GM19468 (cell line): Measurements from ENCODE around the gene MOB2.

Experiments
- ATAC-seq: cut with Tn5 transposase; IDR thresholded peaks from one replicate; pipeline ENCODE4 v1.9.1; 2021; ENCODE audit warnings: mild to moderate bottlenecking, moderate library complexity, moderate number of reproducible peaks; ENCODE audit not compliant: unreplicated experiment; ENCODE audit errors: extremely low read depth

Gene MOB2

GRCh38 chr11:1486054-1486825, at the start of gene MOB2:
Gene MOB2 (minus strand): TSS chr11:1486779. CDS start chr11:1486556, 223 bp downstream.
- ATAC-seq = no peak

- no peak for ATAC-seq
Observed at GRCh38 chr11:1534682-1535081, 48.1 kb upstream of the MOB2 start.

DNA sequence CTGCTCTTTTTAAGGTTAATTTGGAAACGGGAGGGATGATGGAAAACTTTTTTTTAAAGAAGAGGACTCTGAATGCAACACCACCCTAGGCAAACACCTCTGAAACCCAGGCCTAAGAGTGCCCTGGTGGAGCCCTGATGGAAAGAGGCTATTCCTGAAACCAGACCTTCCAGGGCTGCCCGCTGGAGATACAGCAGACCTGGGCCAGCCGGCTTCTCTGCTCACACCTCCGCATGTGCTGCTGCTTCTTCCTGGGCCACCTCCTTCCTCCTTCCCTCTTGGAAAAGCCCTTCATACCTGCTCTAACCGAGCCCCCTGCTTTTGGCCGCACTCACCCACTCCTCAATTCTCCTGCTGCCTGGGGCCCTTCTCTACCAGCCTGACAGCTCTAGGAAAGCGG, 47.6 kb upstream of the MOB2 start:
- no peak for ATAC-seq

DNA sequence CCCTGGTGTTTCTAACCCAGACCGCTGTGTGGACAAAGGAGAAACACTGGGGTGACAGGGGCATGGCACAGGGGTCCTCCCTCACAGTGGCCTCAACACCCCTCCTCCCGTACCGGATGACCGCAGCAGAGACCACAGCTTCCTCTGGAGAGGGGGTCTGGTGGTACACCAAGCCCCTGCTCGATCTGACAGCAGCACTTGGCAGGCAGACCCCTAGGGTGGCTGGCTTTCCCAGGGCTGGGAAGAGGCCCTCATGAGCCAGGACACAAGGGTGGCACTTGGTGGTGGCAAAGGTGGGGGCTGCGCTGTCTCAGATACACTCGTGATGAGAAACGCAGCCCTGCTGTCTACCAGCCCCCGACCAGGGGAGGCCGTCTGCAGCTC, 46.8 kb upstream of the MOB2 start:
- ATAC-seq = no peak

- no peak for ATAC-seq
Observed at GRCh38 chr11:1532606-1533341, 46.2 kb upstream of the MOB2 start.

GRCh38 chr11:1532014-1532586, 45.5 kb upstream of the MOB2 start:
- ATAC-seq = no peak

- ATAC-seq = no peak
Observed at GRCh38 chr11:1531449-1532013, 45.0 kb upstream of the MOB2 start.

- ATAC-seq = no peak
Observed at GRCh38 chr11:1530686-1531448, 44.3 kb upstream of the MOB2 start.

DNA sequence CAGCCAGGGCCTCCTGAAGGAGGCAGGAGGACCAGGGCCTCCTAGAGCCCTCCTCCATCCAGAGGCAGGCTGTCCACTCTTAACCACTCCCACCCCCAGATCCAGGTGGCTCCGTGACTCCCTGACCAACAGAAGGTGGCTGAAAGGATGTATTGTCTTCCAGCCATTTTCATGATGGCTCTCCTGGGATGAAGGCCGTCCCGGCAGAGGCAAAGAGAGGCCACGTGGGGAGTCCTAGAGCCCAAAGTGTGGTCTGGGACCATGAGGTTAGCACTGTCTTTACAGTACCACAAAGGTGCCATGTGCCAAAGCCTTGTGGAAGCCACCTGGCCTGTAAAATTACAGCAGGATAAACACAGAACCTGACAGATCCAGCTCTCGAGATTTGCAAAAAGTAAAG, 43.2 kb upstream of the MOB2 start:
- ATAC-seq = no peak

- no peak for ATAC-seq
Observed at GRCh38 chr11:1529286-1529685, 42.7 kb upstream of the MOB2 start.

DNA sequence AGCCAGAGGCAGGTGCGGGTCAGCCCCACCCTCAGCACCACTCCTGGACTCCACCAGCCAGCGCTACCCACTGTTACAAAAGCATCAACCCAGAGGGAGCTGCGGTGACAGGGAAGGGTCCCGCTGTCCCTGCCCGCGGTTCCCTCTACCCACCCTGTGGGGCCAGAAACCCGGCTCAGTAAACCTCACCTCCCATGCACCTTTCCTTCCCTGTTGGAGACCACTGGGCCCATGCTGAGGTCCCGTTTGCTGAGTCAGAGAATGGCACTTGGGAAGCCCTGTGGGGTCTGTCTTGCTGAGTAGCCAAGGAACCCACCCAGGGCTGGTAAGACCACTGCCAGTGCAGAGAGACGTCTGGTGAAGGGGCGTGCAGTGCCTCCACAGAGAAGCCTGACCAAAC, 42.1 kb upstream of the MOB2 start:
- no peak for ATAC-seq

DNA sequence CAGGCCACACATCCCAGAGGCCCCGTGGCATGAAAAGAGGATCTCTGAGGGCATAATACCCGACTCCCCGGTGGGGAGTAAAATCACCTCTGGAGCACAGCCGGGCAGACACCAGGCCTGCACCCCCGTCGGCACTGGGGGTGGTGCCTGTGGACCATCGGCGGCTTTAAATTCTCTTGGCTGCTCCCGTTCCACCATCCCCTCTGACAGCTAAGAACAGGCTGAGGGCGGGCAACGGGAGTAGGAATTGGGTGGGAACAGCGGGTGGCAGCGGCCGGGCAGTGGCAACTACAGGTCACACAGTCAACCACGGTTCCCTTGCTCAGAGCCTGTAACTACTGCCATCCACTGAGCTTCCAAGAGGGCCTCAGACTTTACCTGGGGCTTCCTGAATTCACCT, 40.2 kb upstream of the MOB2 start:
- no peak for ATAC-seq

GRCh38 chr11:1523779-1524178, 37.2 kb upstream of the MOB2 start:
- ATAC-seq = no peak

DNA sequence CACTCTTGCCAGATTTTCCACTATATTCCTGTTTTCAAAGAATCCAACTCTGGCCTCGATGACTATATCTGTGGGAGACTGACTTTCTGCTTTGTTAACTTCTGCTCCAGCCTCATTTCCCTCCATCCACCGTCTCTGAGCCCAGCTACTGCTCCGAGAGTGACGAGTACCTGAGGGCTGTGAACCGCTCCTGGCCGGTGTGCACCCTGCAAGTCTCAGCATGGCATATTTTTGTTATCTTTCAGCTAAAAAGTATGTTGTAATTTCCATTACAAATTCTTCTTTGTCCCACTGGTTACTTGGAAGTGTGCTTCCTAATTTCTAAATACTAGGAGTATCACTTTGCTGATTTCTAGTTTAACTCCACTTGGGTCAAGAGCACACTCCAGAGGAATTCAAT, 36.5 kb upstream of the MOB2 start:
- no peak for ATAC-seq

- no peak for ATAC-seq
Observed at GRCh38 chr11:1522081-1522424, 35.5 kb upstream of the MOB2 start.

DNA sequence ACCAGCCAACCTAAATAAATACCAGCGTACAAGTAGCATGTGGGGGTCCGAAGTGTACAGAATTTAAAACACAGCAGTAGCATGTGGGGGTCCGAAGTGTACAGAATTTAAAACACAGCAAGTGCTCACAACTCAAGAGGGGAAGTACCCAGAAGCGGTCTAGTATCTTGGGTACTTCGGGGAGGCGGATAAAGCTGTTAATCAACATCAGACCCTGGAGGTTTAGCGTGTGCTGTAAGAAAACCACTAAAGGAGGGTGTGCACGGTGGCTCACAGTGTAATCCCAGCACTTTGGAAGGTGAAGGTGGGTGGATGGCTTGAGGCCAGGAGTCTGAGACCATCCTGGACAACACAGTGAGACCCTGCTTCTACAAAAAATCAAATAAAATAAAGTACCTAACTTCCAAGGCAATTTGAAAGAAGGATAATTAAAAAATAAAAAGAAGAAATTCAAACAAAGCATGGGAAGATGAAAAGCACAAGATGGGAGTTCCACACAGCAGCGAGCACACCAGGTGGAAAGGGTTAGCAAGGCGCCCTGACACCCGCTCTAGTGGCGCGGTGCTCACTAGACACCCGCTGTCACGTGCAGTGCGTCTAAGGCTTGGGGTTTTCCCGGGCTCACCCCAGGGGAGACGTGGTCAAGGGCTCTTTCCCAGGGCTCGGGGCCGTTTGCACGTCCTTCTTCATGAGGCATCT, 35.0 kb upstream of the MOB2 start:
- no peak for ATAC-seq

GRCh38 chr11:1520663-1521267, 34.2 kb upstream of the MOB2 start:
- ATAC-seq = no peak

- no peak for ATAC-seq
Observed at GRCh38 chr11:1520209-1520662, 33.7 kb upstream of the MOB2 start.
